Choroid plexus epithelial cell (primary cell): ENCODE data around the gene PLK3.
A peak's percentile ranks its signal among the peaks of the same experiment; 100 is the strongest.

Source experiments
- DNase-seq: peaks from one replicate; pipeline ENCODE4 v3.0.0-alpha.2; 2010; ENCODE audit warnings: low read depth
- H3K4me3 ChIP-seq: 2 replicates; pipeline ENCODE4 v1.5.1; 2011; ENCODE audit warnings: low read depth, mild to moderate bottlenecking, control low read depth, low read length, moderate library complexity
- TF ChIP-seq, protein P1 (sequence below): conservative IDR thresholded peaks from 2 replicates; pipeline ENCODE4 v1.5.1; 2011; ENCODE audit warnings: low read depth, mild to moderate bottlenecking, control low read depth, inconsistent platforms, low read length, moderate library complexity

PLK3 gene

GRCh38 chr1:44775930-44776729, 24.0 kb upstream of the PLK3 start:
- peak; percentile 37 for DNase-seq
- H3K4me3 ChIP-seq, result peak overlapping the region; percentile 98
- TF ChIP-seq, protein P1, sequence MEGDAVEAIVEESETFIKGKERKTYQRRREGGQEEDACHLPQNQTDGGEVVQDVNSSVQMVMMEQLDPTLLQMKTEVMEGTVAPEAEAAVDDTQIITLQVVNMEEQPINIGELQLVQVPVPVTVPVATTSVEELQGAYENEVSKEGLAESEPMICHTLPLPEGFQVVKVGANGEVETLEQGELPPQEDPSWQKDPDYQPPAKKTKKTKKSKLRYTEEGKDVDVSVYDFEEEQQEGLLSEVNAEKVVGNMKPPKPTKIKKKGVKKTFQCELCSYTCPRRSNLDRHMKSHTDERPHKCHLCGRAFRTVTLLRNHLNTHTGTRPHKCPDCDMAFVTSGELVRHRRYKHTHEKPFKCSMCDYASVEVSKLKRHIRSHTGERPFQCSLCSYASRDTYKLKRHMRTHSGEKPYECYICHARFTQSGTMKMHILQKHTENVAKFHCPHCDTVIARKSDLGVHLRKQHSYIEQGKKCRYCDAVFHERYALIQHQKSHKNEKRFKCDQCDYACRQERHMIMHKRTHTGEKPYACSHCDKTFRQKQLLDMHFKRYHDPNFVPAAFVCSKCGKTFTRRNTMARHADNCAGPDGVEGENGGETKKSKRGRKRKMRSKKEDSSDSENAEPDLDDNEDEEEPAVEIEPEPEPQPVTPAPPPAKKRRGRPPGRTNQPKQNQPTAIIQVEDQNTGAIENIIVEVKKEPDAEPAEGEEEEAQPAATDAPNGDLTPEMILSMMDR, result no peak

DNA sequence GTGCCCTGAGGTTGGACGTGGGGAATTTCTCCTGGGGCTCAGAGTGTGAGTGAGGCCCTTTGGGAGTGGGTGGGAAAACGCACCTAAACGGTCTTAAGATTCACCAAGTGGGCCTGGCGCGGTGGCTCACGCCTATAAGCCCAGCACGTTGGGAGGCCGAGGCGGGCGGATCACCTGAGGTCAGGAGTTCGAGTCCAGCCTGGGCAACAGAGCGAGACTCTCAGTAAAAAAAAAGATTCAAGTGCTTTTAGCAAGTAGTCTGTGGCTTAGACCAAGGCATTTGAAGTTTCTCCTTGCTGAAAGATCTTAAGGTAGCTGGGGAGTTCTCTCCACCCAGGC, 23.5 kb upstream of the PLK3 start:
- TF ChIP-seq, protein P1, result no peak
- DNase-seq, result no peak

DNA sequence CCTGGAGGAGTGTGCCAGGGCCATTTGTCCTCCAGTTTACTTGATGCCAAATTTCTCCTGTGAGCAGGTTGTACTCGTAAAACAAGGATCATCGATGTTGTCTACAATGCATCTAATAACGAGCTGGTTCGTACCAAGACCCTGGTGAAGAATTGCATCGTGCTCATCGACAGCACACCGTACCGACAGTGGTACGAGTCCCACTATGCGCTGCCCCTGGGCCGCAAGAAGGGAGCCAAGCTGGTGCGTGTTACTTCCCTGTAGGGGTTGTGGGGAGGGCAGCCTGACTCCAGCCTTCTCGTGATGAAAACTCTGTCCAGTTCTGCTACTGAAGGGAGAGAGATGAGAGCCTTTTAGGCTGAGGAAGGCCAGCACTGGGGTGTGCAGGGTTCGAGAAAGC, 22.6 kb upstream of the PLK3 start:
- peak overlapping the region; percentile 98 for H3K4me3 ChIP-seq
- TF ChIP-seq, protein P1, result no peak
- no peak for DNase-seq

More for the DNA sequence above, 23.5 kb upstream of the PLK3 start:
- peak overlapping the region; percentile 98 for H3K4me3 ChIP-seq

DNA sequence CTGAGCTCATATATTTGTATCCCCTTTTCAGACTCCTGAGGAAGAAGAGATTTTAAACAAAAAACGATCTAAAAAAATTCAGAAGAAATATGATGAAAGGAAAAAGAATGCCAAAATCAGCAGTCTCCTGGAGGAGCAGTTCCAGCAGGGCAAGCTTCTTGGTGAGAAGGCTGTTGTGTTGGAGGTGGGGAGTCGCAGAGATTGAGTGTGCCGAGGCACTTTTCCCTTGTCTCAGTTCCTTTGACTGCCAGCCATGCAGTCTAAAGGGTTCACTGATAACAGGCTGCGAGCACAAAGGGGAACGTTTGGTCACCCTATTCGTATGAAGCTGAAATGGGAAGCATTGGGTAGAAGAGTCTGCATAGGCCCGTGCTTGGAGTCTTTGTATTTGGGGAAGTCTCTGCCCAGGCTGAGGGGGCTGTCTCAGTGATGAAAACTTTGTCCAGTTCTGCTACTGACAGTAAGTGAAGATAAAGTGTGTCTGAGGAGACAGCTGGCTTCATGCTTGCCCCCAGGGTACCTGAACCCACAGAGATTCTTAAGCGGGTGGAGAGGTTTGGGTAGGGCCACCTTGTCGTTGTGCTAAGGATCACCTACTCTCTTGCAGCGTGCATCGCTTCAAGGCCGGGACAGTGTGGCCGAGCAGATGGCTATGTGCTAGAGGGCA, 22.1 kb upstream of the PLK3 start:
- TF ChIP-seq, protein P1, result no peak
- DNase-seq, result no peak
- H3K4me3 ChIP-seq, result peak overlapping the region; percentile 98

GRCh38 chr1:44778705-44779576, 21.2 kb upstream of the PLK3 start:
- TF ChIP-seq, protein P1, result no peak
- no peak overlapping the region for H3K4me3 ChIP-seq
- DNase-seq, result no peak

- H3K4me3 ChIP-seq, result no peak overlapping the region
- DNase-seq, result no peak
- TF ChIP-seq, protein P1, result no peak
These were observed 19.5 kb upstream of the PLK3 start for GRCh38 chr1:44780583-44781121.
